Calu3 (cell line): Measurements from ENCODE around the gene ITGA7. TPM values are rescaled to one million over a fixed set of nuclear protein-coding genes. Genes with fewer than 3 reads are reported as not detected.

Source experiments
- BruUV-seq: library from RNA; stranded (reverse); fragments of 400-500 nt; replicated peaks from 2 replicates; lab custom pipeline; 2021; lab: Mats Ljungman, UMichigan
- CTCF ChIA-PET: fragments of 300-600 bp; sonication (Branson Sonifier 250); formaldehyde crosslinking; loops from one replicate; lab custom pipeline; 2022; ENCODE audit warnings: antibody characterized with exemption; lab: Charles Lee
- DNase-seq: peaks from one replicate; pipeline ENCODE4 v3.0.0; 2022
- H3K27ac Mint-ChIP-seq: one replicate; pipeline ENCODE4 v1.8.0; 2022; ENCODE audit warnings: mixed read lengths; ENCODE audit not compliant: unreplicated experiment
- H3K27me3 Mint-ChIP-seq: one replicate; pipeline ENCODE4 v1.8.0; 2022; ENCODE audit warnings: mixed read lengths; ENCODE audit not compliant: unreplicated experiment
- H3K36me3 Mint-ChIP-seq: one replicate; pipeline ENCODE4 v1.8.0; 2022; ENCODE audit warnings: mild to moderate bottlenecking, moderate library complexity, mixed read lengths; ENCODE audit not compliant: insufficient read depth, unreplicated experiment
- H3K4me1 Mint-ChIP-seq: one replicate; pipeline ENCODE4 v1.8.0; 2022; ENCODE audit warnings: mild to moderate bottlenecking, low read depth, mixed read lengths; ENCODE audit not compliant: unreplicated experiment
- H3K4me3 Mint-ChIP-seq: one replicate; pipeline ENCODE4 v1.8.0; 2022; ENCODE audit warnings: mild to moderate bottlenecking, low read depth, moderate library complexity, mixed read lengths; ENCODE audit not compliant: unreplicated experiment
- H3K9me3 Mint-ChIP-seq: one replicate; pipeline ENCODE4 v1.8.0; 2022; ENCODE audit warnings: low read depth, mixed read lengths; ENCODE audit not compliant: unreplicated experiment
- intact Hi-C: fragments of 100-400 bp; cut with micrococcal nuclease; formaldehyde crosslinking; loops from one replicate; pipeline ENCODE4 v1.10.0; 2022; ENCODE audit not compliant: unreplicated experiment
- total RNA-seq: library from RNA; stranded (reverse); gene quantifications from 2 replicates; pipeline ENCODE4 v1.2.3, GENCODE V29; 2022
- TF ChIP-seq, protein P1 (sequence below): fragments of 200-600 bp; IDR thresholded peaks from one replicate; pipeline ENCODE4 v1.8.0; 2022; ENCODE audit warnings: antibody characterized with exemption; ENCODE audit not compliant: unreplicated experiment

Gene ITGA7
- total RNA-seq, 1 experiment from 2014 or later = 5.9 TPM

GRCh38 chr12:55636853-55637252, 70.9 kb downstream of the ITGA7 start, which contains the start of gene OR10P1:
TSS of gene OR10P1 (plus strand) at chr12:55636892. CDS start at chr12:55636892, 0 bp downstream.
- no peaks in the 10 kb centered on the region for H3K4me1 Mint-ChIP-seq
- no peaks in the 10 kb centered on the region for H3K9me3 Mint-ChIP-seq
- no peak within 1 kb of the TSS for H3K27ac Mint-ChIP-seq
- intact Hi-C loops = no loop called here
- no TSS peak for BruUV-seq
- no peaks in the 10 kb centered on the region for H3K36me3 Mint-ChIP-seq
- CTCF ChIA-PET = no interaction called here
- no peak for DNase-seq
- TF ChIP-seq, protein P1, sequence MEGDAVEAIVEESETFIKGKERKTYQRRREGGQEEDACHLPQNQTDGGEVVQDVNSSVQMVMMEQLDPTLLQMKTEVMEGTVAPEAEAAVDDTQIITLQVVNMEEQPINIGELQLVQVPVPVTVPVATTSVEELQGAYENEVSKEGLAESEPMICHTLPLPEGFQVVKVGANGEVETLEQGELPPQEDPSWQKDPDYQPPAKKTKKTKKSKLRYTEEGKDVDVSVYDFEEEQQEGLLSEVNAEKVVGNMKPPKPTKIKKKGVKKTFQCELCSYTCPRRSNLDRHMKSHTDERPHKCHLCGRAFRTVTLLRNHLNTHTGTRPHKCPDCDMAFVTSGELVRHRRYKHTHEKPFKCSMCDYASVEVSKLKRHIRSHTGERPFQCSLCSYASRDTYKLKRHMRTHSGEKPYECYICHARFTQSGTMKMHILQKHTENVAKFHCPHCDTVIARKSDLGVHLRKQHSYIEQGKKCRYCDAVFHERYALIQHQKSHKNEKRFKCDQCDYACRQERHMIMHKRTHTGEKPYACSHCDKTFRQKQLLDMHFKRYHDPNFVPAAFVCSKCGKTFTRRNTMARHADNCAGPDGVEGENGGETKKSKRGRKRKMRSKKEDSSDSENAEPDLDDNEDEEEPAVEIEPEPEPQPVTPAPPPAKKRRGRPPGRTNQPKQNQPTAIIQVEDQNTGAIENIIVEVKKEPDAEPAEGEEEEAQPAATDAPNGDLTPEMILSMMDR = no peak
- peaks cover 72% of the 10 kb centered on the region for H3K27me3 Mint-ChIP-seq
- H3K4me3 Mint-ChIP-seq = no peak within 1 kb of the TSS

DNA sequence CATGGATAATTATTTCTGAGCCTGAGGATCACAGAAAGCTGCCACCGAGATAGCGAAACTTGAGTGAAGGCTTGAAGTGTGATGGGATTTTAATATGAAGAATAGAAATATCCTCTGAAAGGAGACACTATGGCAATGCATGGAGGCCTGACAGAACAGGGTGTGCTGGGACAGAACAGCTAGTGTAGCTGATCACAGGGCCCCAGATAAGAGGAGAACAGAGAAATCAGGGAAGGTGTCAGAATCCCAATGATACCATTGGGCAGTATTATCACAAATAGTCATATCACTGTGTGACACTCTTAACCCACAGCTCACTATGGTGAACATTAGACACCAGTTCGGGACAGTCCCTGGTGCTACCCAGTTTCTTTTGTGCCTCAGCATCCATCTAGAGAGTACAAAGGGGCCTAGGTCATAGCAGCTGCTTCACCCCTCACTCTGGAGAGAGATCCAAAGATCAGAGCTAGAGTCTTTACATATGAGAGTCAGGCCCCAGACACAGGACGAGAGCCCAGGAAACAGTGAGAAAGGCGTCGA, 71.5 kb downstream of the ITGA7 start:
- no peaks in the 10 kb centered on the region for H3K4me1 Mint-ChIP-seq
- CTCF ChIA-PET = no interaction called here
- no peak overlapping the region for H3K27ac Mint-ChIP-seq
- intact Hi-C loops = no loop called here
- no peak overlapping the region for H3K4me3 Mint-ChIP-seq
- no TSS peak for BruUV-seq
- DNase-seq = no peak
- peaks cover 72% of the 10 kb centered on the region for H3K27me3 Mint-ChIP-seq
- no peaks in the 10 kb centered on the region for H3K9me3 Mint-ChIP-seq
- no peaks in the 10 kb centered on the region for H3K36me3 Mint-ChIP-seq
- TF ChIP-seq, protein P1 = no peak

Other genes with a start within 250 kb of the ITGA7 start
- not detected in 2 replicates for gene OR6C70, start 237.8 kb downstream of the ITGA7 start, total RNA-seq
- not detected in 2 replicates for gene OR6C68, start 215.5 kb downstream of the ITGA7 start, total RNA-seq
- gene OR6C4, start 158.3 kb downstream of the ITGA7 start, total RNA-seq = not detected in 2 replicates
- gene OR2AP1, start 135.4 kb downstream of the ITGA7 start, total RNA-seq = not detected in 2 replicates
- gene OR10P1, start 71.0 kb downstream of the ITGA7 start, total RNA-seq = not detected in 2 replicates
- 71.0 and 89.4 TPM in 2 replicates for gene BLOC1S1, start 8.1 kb upstream of the ITGA7 start, total RNA-seq
- 11.0 and 11.2 TPM in 2 replicates for gene RDH5, start 12.5 kb upstream of the ITGA7 start, total RNA-seq
- gene CD63, start 21.1 kb upstream of the ITGA7 start, total RNA-seq = 880 and 991 TPM in 2 replicates
- gene GDF11, start 35.2 kb upstream of the ITGA7 start, total RNA-seq = 5.3 and 6.7 TPM in 2 replicates
- gene SARNP, start 109.8 kb upstream of the ITGA7 start, total RNA-seq = 64.4 and 73.8 TPM in 2 replicates
- 93.6 and 95.4 TPM in 2 replicates for gene ORMDL2, start 110.1 kb upstream of the ITGA7 start, total RNA-seq
- gene DNAJC14, start 121.7 kb upstream of the ITGA7 start, total RNA-seq = 39.0 and 44.3 TPM in 2 replicates
- not detected in 2 replicates for gene MMP19, start 135.0 kb upstream of the ITGA7 start, total RNA-seq
- 33.6 and 35.4 TPM in 2 replicates for gene PYM1, start 220.0 kb upstream of the ITGA7 start, total RNA-seq
- 50.3 and 51.2 TPM in 2 replicates for gene DGKA, start 223.3 kb upstream of the ITGA7 start, total RNA-seq